Ovary (tissue), 3 donors: ENCODE measurements around the gene MARK3.

Experiments
- CTCF ChIP-seq, 3 donors: fragments of 450-650 bp in 2 of 3; fragments of 200-600 bp in 1 of 3; IDR thresholded peaks; one replicate each; pipeline versions ENCODE4 v1.5.1 to v1.8.0; 2016 to 2022; ENCODE audit warnings: antibody characterized with exemption in 3 of 3, mild to moderate bottlenecking in 1 of 3
- POLR2A ChIP-seq: fragments of 450-650 bp; IDR thresholded peaks from one replicate; pipeline ENCODE4 v1.6.1; 2017; ENCODE audit warnings: antibody characterized with exemption, mild to moderate bottlenecking, moderate library complexity
- donor health status: DM: no; HTN: no; CAD: no.

GRCh38 chr14:103343905-103344797, 41.1 kb upstream of the MARK3 start:
- TF ChIP-seq CTCF (IDR thresholded peaks at IDR 0.05) (no peak), POLR2A (no peak)
